HG03521 (cell line): ENCODE measurements around the gene PAQR5.
"Not testable (repeated sequence)": the region's sequence is repeated elsewhere in the genome, so short reads cannot be mapped to it uniquely, and the experiment has no call there.

Source experiments
- ATAC-seq: cut with Tn5 transposase; IDR thresholded peaks from one replicate; pipeline ENCODE4 v1.9.1; 2021; ENCODE audit warnings: mild to moderate bottlenecking, moderate library complexity; ENCODE audit not compliant: unreplicated experiment

The PAQR5 gene

GRCh38 chr15:69415381-69415780 lies 116.7 kb downstream of the PAQR5 start:
- no peak for ATAC-seq

- no peak for ATAC-seq
Measured at GRCh38 chr15:69417581-69417980, 118.9 kb downstream of the PAQR5 start.

GRCh38 chr15:69421498-69421897 lies 122.8 kb downstream of the PAQR5 start:
- no peak for ATAC-seq

- no peak for ATAC-seq
Measured at GRCh38 chr15:69422336-69422895, 123.7 kb downstream of the PAQR5 start.

- no peak for ATAC-seq
Measured at GRCh38 chr15:69424001-69424400, 125.3 kb downstream of the PAQR5 start.

GRCh38 chr15:69424748-69425413 lies 126.2 kb downstream of the PAQR5 start:
- ATAC-seq: no peak

GRCh38 chr15:69433831-69434230 lies 135.1 kb downstream of the PAQR5 start:
- no peak for ATAC-seq

GRCh38 chr15:69434238-69434637 lies 135.5 kb downstream of the PAQR5 start:
- ATAC-seq: no peak

- ATAC-seq: no peak
Measured at GRCh38 chr15:69434679-69435078, 136.0 kb downstream of the PAQR5 start.

- ATAC-seq: no peak
Measured at GRCh38 chr15:69435985-69436384, 137.3 kb downstream of the PAQR5 start.

GRCh38 chr15:69436951-69437350 lies 138.2 kb downstream of the PAQR5 start:
- ATAC-seq: no peak

- no peak for ATAC-seq
Measured at GRCh38 chr15:69439623-69440022, 140.9 kb downstream of the PAQR5 start.

GRCh38 chr15:69443032-69443611 lies 144.4 kb downstream of the PAQR5 start:
- no peak for ATAC-seq

- no peak for ATAC-seq
Measured at GRCh38 chr15:69444686-69445085, 146.0 kb downstream of the PAQR5 start.

GRCh38 chr15:69446953-69447352 lies 148.2 kb downstream of the PAQR5 start:
- ATAC-seq: no peak

GRCh38 chr15:69450221-69450620 lies 151.5 kb downstream of the PAQR5 start:
- ATAC-seq: not testable (repeated sequence)

GRCh38 chr15:69450968-69451695 lies 152.4 kb downstream of the PAQR5 start:
- no peak for ATAC-seq

GRCh38 chr15:69451951-69452691 lies 153.4 kb downstream of the PAQR5 start:
- ATAC-seq: peak; percentile 23

GRCh38 chr15:69452692-69453521 lies 154.2 kb downstream of the PAQR5 start, which contains the start of gene RPLP1:
RPLP1 (plus strand) TSS chr15:69452818; CDS start chr15:69452949, 131 bp downstream.
- peak; percentile 84 for ATAC-seq

GRCh38 chr15:69454953-69455352 lies 156.2 kb downstream of the PAQR5 start:
- no peak for ATAC-seq
